NCI-H748 (cell line): ENCODE results near the gene C1RL.
A peak's percentile ranks its signal among the peaks of the same experiment; 100 is the strongest.

Source experiments
- DNase-seq: peaks from one replicate; lab custom pipeline; 2025; ENCODE audit not compliant: unreplicated experiment; lab: John Stamatoyannopoulos, UW

C1RL gene

GRCh38 chr12:7137908-7138307, 28.9 kb upstream of the C1RL start:
- no peak for DNase-seq

- no peak for DNase-seq
Measured at GRCh38 chr12:7136676-7137075, 27.7 kb upstream of the C1RL start.

GRCh38 chr12:7136071-7136470, 27.1 kb upstream of the C1RL start:
- no peak for DNase-seq

- no peak for DNase-seq
Measured at GRCh38 chr12:7134396-7135166, 25.6 kb upstream of the C1RL start.

GRCh38 chr12:7131502-7131866, 22.5 kb upstream of the C1RL start:
- no peak for DNase-seq

- DNase-seq: peak; percentile 76
Measured at GRCh38 chr12:7130701-7131501, 21.9 kb upstream of the C1RL start.

- peak; percentile 82 for DNase-seq
Measured at GRCh38 chr12:7129872-7130691, 21.1 kb upstream of the C1RL start, which contains the start of gene CLSTN3. Gene CLSTN3, plus strand, starts transcription at chr12:7130371. Its CDS starts 278 bp downstream, at chr12:7130649.

- DNase-seq: no peak
Measured at GRCh38 chr12:7129287-7129871, 20.4 kb upstream of the C1RL start.

GRCh38 chr12:7128681-7129286, 19.8 kb upstream of the C1RL start, which contains the start of gene RBP5:
Gene RBP5, minus strand, starts transcription at chr12:7128889. Its CDS starts 114 bp downstream, at chr12:7128775.
- no peak for DNase-seq

- DNase-seq: no peak
Measured at GRCh38 chr12:7127916-7128626, 19.1 kb upstream of the C1RL start.

- DNase-seq: no peak
Measured at GRCh38 chr12:7125632-7126227, 16.7 kb upstream of the C1RL start.

- no peak for DNase-seq
Measured at GRCh38 chr12:7123806-7124522, 14.9 kb upstream of the C1RL start.

- no peak for DNase-seq
Measured at GRCh38 chr12:7122811-7123769, 14.1 kb upstream of the C1RL start.

- DNase-seq: no peak
Measured at GRCh38 chr12:7121324-7121723, 12.3 kb upstream of the C1RL start.

GRCh38 chr12:7120166-7120565, 11.2 kb upstream of the C1RL start:
- DNase-seq: no peak

- no peak for DNase-seq
Measured at GRCh38 chr12:7118881-7119280, 9.9 kb upstream of the C1RL start.

- DNase-seq: no peak
Measured at GRCh38 chr12:7117670-7118069, 8.7 kb upstream of the C1RL start.

GRCh38 chr12:7116916-7117315, 7.9 kb upstream of the C1RL start:
- DNase-seq: no peak
